Activated T-cell treated with anti-CD3 and anti-CD28 coated beads, Interleukin-2, amount 50 U/mL, for 4 hours (primary cell): ENCODE results near the gene GIPC2. TPM values are rescaled to one million over a fixed set of nuclear protein-coding genes. Genes with fewer than 3 reads are reported as not detected.
"Not testable (repeated sequence)": the region's sequence is repeated elsewhere in the genome, so short reads cannot be mapped to it uniquely, and the experiment has no call there.

Experiments used
- ATAC-seq, 2 donors: fragments of 200-7000 bp; cut with Tn5 transposase; one replicate each; pipeline ENCODE4 v1.10.0; 2021
- DNase-seq: peaks from one replicate; pipeline ENCODE4 v3.0.0-alpha.2; 2020
- H3K27me3 Mint-ChIP-seq: one replicate; pipeline ENCODE4 v1.8.0; 2021; ENCODE audit warnings: low read depth, mixed read lengths
- H3K36me3 Mint-ChIP-seq: one replicate; pipeline ENCODE4 v1.8.0; 2022; ENCODE audit warnings: mixed read lengths; ENCODE audit not compliant: insufficient read depth
- H3K4me1 Mint-ChIP-seq: one replicate; pipeline ENCODE4 v1.8.0; 2021; ENCODE audit warnings: low read depth, mixed read lengths
- H3K4me3 Mint-ChIP-seq: one replicate; pipeline ENCODE4 v1.8.0; 2021; ENCODE audit warnings: mild to moderate bottlenecking, moderate library complexity, mixed read lengths
- H3K9me3 Mint-ChIP-seq: one replicate; pipeline ENCODE4 v1.8.0; 2021; ENCODE audit warnings: mixed read lengths
- total RNA-seq, 3 donors: library from RNA; stranded (reverse); gene quantifications; one replicate each; pipeline ENCODE4 v1.2.1, GENCODE V29; 2021

The GIPC2 gene
- total RNA-seq, 3 donors from 2014 or later = 0.11 to 0.35 TPM; not detected in 1

- Mint-ChIP-seq H3K27me3 (peaks cover 8% of the 10 kb centered on the region), H3K4me1 (no peaks in the 10 kb centered on the region), H3K9me3 (no peaks in the 10 kb centered on the region), H3K36me3 (no peaks in the 10 kb centered on the region), H3K4me3 (no peak overlapping the region)
- no peak for DNase-seq
- no peak for ATAC-seq
Observed at GRCh38 chr1:78069784-78070183, 24.0 kb downstream of the GIPC2 start.

GRCh38 chr1:78070210-78070609 is 24.4 kb downstream of the GIPC2 start:
- DNase-seq (no peak), ATAC-seq (no peak)
- peaks cover 8% of the 10 kb centered on the region for H3K27me3 Mint-ChIP-seq
- no peaks in the 10 kb centered on the region for H3K4me1 Mint-ChIP-seq
- H3K36me3 Mint-ChIP-seq = no peaks in the 10 kb centered on the region
- no peak overlapping the region for H3K4me3 Mint-ChIP-seq
- no peaks in the 10 kb centered on the region for H3K9me3 Mint-ChIP-seq

- ATAC-seq (peak; percentile 48 to 70), DNase-seq (no peak)
- H3K36me3 Mint-ChIP-seq = no peaks in the 10 kb centered on the region
- peaks cover 8% of the 10 kb centered on the region for H3K27me3 Mint-ChIP-seq
- H3K4me1 Mint-ChIP-seq = no peaks in the 10 kb centered on the region
- no peaks in the 10 kb centered on the region for H3K9me3 Mint-ChIP-seq
- no peak overlapping the region for H3K4me3 Mint-ChIP-seq
Observed at GRCh38 chr1:78070758-78071157, 25.0 kb downstream of the GIPC2 start.

- peaks cover 8% of the 10 kb centered on the region for H3K27me3 Mint-ChIP-seq
- no peaks in the 10 kb centered on the region for H3K36me3 Mint-ChIP-seq
- H3K4me3 Mint-ChIP-seq = no peak overlapping the region
- H3K9me3 Mint-ChIP-seq = no peaks in the 10 kb centered on the region
- DNase-seq (no peak), ATAC-seq (no peak)
- H3K4me1 Mint-ChIP-seq = no peaks in the 10 kb centered on the region
Observed at GRCh38 chr1:78071696-78072095, 25.9 kb downstream of the GIPC2 start.

GRCh38 chr1:78072216-78072615 is 26.4 kb downstream of the GIPC2 start:
- no peak for DNase-seq
- no peak overlapping the region for H3K4me3 Mint-ChIP-seq
- no peak for ATAC-seq
- no peaks in the 10 kb centered on the region for H3K4me1 Mint-ChIP-seq
- peaks cover 8% of the 10 kb centered on the region for H3K27me3 Mint-ChIP-seq
- H3K9me3 Mint-ChIP-seq = no peaks in the 10 kb centered on the region
- H3K36me3 Mint-ChIP-seq = no peaks in the 10 kb centered on the region

- no peak for ATAC-seq
- DNase-seq = no peak
- Mint-ChIP-seq H3K9me3 (no peaks in the 10 kb centered on the region), H3K4me1 (no peaks in the 10 kb centered on the region), H3K4me3 (no peak overlapping the region), H3K36me3 (no peaks in the 10 kb centered on the region), H3K27me3 (peaks cover 4% of the 10 kb centered on the region)
Observed at GRCh38 chr1:78073441-78073840, 27.7 kb downstream of the GIPC2 start.

- DNase-seq (no peak), ATAC-seq (no peak)
- Mint-ChIP-seq H3K4me1 (peaks cover 12% of the 10 kb centered on the region), H3K27me3 (peaks cover 4% of the 10 kb centered on the region), H3K9me3 (no peaks in the 10 kb centered on the region), H3K36me3 (no peaks in the 10 kb centered on the region), H3K4me3 (no peak overlapping the region)
Observed at GRCh38 chr1:78075621-78076020, 29.9 kb downstream of the GIPC2 start.

- Mint-ChIP-seq H3K9me3 (no peaks in the 10 kb centered on the region), H3K4me1 (peaks cover 16% of the 10 kb centered on the region), H3K4me3 (no peak overlapping the region), H3K36me3 (no peaks in the 10 kb centered on the region), H3K27me3 (no peaks in the 10 kb centered on the region)
- ATAC-seq (no peak), DNase-seq (no peak)
Observed at GRCh38 chr1:78078358-78078757, 32.6 kb downstream of the GIPC2 start.

- peak in 1 of 2 donors; percentile 52 for ATAC-seq
- no peaks in the 10 kb centered on the region for H3K27me3 Mint-ChIP-seq
- no peaks in the 10 kb centered on the region for H3K36me3 Mint-ChIP-seq
- DNase-seq = no peak
- no peak overlapping the region for H3K4me3 Mint-ChIP-seq
- peaks cover 16% of the 10 kb centered on the region for H3K4me1 Mint-ChIP-seq
- no peaks in the 10 kb centered on the region for H3K9me3 Mint-ChIP-seq
Observed at GRCh38 chr1:78079580-78079979, 33.8 kb downstream of the GIPC2 start.

GRCh38 chr1:78080767-78081166 is 35.0 kb downstream of the GIPC2 start:
- H3K4me3 Mint-ChIP-seq = peak overlapping the region; percentile 24
- ATAC-seq (no peak), DNase-seq (no peak)
- no peaks in the 10 kb centered on the region for H3K27me3 Mint-ChIP-seq
- H3K4me1 Mint-ChIP-seq = peaks cover 16% of the 10 kb centered on the region
- H3K36me3 Mint-ChIP-seq = peaks cover 3% of the 10 kb centered on the region
- peaks cover 6% of the 10 kb centered on the region for H3K9me3 Mint-ChIP-seq

GRCh38 chr1:78081980-78082860 is 36.5 kb downstream of the GIPC2 start:
- DNase-seq (no peak), ATAC-seq (no peak)
- Mint-ChIP-seq H3K9me3 (peaks cover 19% of the 10 kb centered on the region), H3K36me3 (peaks cover 11% of the 10 kb centered on the region), H3K27me3 (no peaks in the 10 kb centered on the region), H3K4me3 (no peak overlapping the region), H3K4me1 (peaks cover 16% of the 10 kb centered on the region)

- Mint-ChIP-seq H3K4me1 (peaks cover 12% of the 10 kb centered on the region), H3K9me3 (peaks cover 19% of the 10 kb centered on the region), H3K36me3 (peaks cover 11% of the 10 kb centered on the region)
- not testable (repeated sequence) for ATAC-seq, H3K4me3 Mint-ChIP-seq, H3K27me3 Mint-ChIP-seq, DNase-seq
Observed at GRCh38 chr1:78084639-78085038, 38.9 kb downstream of the GIPC2 start.

GRCh38 chr1:78086697-78087096 is 40.9 kb downstream of the GIPC2 start:
- no peak for ATAC-seq
- no peak for DNase-seq
- Mint-ChIP-seq H3K9me3 (peaks cover 19% of the 10 kb centered on the region), H3K4me1 (no peaks in the 10 kb centered on the region), H3K36me3 (peaks cover 11% of the 10 kb centered on the region), H3K27me3 (peaks cover 5% of the 10 kb centered on the region), H3K4me3 (no peak overlapping the region)

GRCh38 chr1:78088015-78088414 is 42.2 kb downstream of the GIPC2 start:
- peaks cover 19% of the 10 kb centered on the region for H3K9me3 Mint-ChIP-seq
- peaks cover 11% of the 10 kb centered on the region for H3K36me3 Mint-ChIP-seq
- no peaks in the 10 kb centered on the region for H3K4me1 Mint-ChIP-seq
- H3K27me3 Mint-ChIP-seq = peaks cover 5% of the 10 kb centered on the region
- ATAC-seq (no peak), DNase-seq (no peak)
- H3K4me3 Mint-ChIP-seq = no peak overlapping the region

GRCh38 chr1:78088486-78088885 is 42.7 kb downstream of the GIPC2 start:
- H3K36me3 Mint-ChIP-seq = peaks cover 11% of the 10 kb centered on the region
- no peaks in the 10 kb centered on the region for H3K4me1 Mint-ChIP-seq
- ATAC-seq (no peak), DNase-seq (no peak)
- H3K27me3 Mint-ChIP-seq = peaks cover 5% of the 10 kb centered on the region
- peaks cover 19% of the 10 kb centered on the region for H3K9me3 Mint-ChIP-seq
- H3K4me3 Mint-ChIP-seq = no peak overlapping the region
